HFFc6 (cell line): ENCODE data around the gene ZNF579. TPM values are rescaled to one million over a fixed set of nuclear protein-coding genes. Genes with fewer than 3 reads are reported as not detected.

Experiments
- DNase-seq: peaks from one replicate; pipeline ENCODE4 v3.0.0-alpha.2; 2018
- H3K27ac Mint-ChIP-seq: 2 replicates; pipeline ENCODE4 v1.8.0; 2020; ENCODE audit warnings: mild to moderate bottlenecking, mixed read lengths
- H3K27me3 Mint-ChIP-seq: 2 replicates; pipeline ENCODE4 v1.8.0; 2021; ENCODE audit warnings: mild to moderate bottlenecking, moderate library complexity, mixed read lengths; ENCODE audit not compliant: insufficient read depth
- H3K36me3 Mint-ChIP-seq: 2 replicates; pipeline ENCODE4 v1.8.0; 2021; ENCODE audit warnings: low read depth, mixed read lengths
- H3K4me1 Mint-ChIP-seq: 2 replicates; pipeline ENCODE4 v1.8.0; 2020; ENCODE audit warnings: low read depth, mixed read lengths
- H3K4me3 Mint-ChIP-seq: 2 replicates; pipeline ENCODE4 v1.8.0; 2020; ENCODE audit warnings: mild to moderate bottlenecking, moderate library complexity, mixed read lengths
- H3K9me3 Mint-ChIP-seq: 2 replicates; pipeline ENCODE4 v1.8.0; 2020; ENCODE audit warnings: mild to moderate bottlenecking, mixed read lengths
- CTCF ChIP-seq: fragments of 200-600 bp; sonication (generic); IDR thresholded peaks from 2 replicates; pipeline ENCODE4 v1.5.0; 2021; ENCODE audit warnings: antibody characterized with exemption, mild to moderate bottlenecking
- total RNA-seq, 6 experiments: library from RNA; stranded (reverse); fragmentation: NEBNext Ultra II Directional; extraction: Animal tissue kit (Norgen Biotek cat#: 25700); gene quantifications; 2 replicates in 1 of 6; 3 replicates in 5 of 6; pipeline ENCODE4 v1.2.3, GENCODE V29; 2021

ZNF579 gene
- total RNA-seq, 6 experiments from 2014 or later = 19.0 to 24.3 (median 22.0) TPM

GRCh38 chr19:55599842-55600661 is 19.4 kb upstream of the ZNF579 start, which contains the start of gene ZNF524:
ZNF524 (plus strand) TSS chr19:55600288; CDS start chr19:55602113, 1,825 bp downstream.
- Mint-ChIP-seq H3K36me3 (peaks cover 40% of the 10 kb centered on the region), H3K9me3 (no peaks in the 10 kb centered on the region), H3K27me3 (peaks cover 1% of the 10 kb centered on the region), H3K27ac (peak within 1 kb of the TSS; percentile 99), H3K4me1 (peaks cover 26% of the 10 kb centered on the region), H3K4me3 (peak within 1 kb of the TSS; percentile 98)
- peak; percentile 74 for DNase-seq
- no peak for TF ChIP-seq CTCF

- Mint-ChIP-seq H3K4me3 (peak within 1 kb of the TSS; percentile 98), H3K9me3 (no peaks in the 10 kb centered on the region), H3K4me1 (peaks cover 21% of the 10 kb centered on the region), H3K36me3 (peaks cover 45% of the 10 kb centered on the region), H3K27me3 (peaks cover 1% of the 10 kb centered on the region), H3K27ac (peak within 1 kb of the TSS; percentile 99)
- peak; percentile 96 for DNase-seq
- no peak for TF ChIP-seq CTCF
Measured at GRCh38 chr19:55599468-55599841, 18.8 kb upstream of the ZNF579 start, which contains the start of gene FIZ1. FIZ1 (minus strand) TSS chr19:55599517; CDS start chr19:55597865, 1,652 bp downstream.

GRCh38 chr19:55598719-55599467 is 18.2 kb upstream of the ZNF579 start:
- TF ChIP-seq CTCF = no peak
- peaks cover 46% of the 10 kb centered on the region for H3K36me3 Mint-ChIP-seq
- peak overlapping the region; percentile 99 for H3K27ac Mint-ChIP-seq
- H3K4me3 Mint-ChIP-seq = peak overlapping the region; percentile 98
- peaks cover 1% of the 10 kb centered on the region for H3K27me3 Mint-ChIP-seq
- H3K4me1 Mint-ChIP-seq = peaks cover 19% of the 10 kb centered on the region
- peak; percentile 92 for DNase-seq
- H3K9me3 Mint-ChIP-seq = no peaks in the 10 kb centered on the region

- no peak overlapping the region for H3K4me3 Mint-ChIP-seq
- H3K27me3 Mint-ChIP-seq = no peaks in the 10 kb centered on the region; the same call in none of the 2 replicates
- peaks cover 45% of the 10 kb centered on the region for H3K36me3 Mint-ChIP-seq
- H3K4me1 Mint-ChIP-seq = peaks cover 19% of the 10 kb centered on the region
- H3K9me3 Mint-ChIP-seq = no peaks in the 10 kb centered on the region
- no peak overlapping the region for H3K27ac Mint-ChIP-seq
- no peak for TF ChIP-seq CTCF
- DNase-seq = no peak
Measured at GRCh38 chr19:55598034-55598433, 17.4 kb upstream of the ZNF579 start.

- Mint-ChIP-seq H3K4me1 (peaks cover 19% of the 10 kb centered on the region), H3K36me3 (peaks cover 44% of the 10 kb centered on the region), H3K27me3 (no peaks in the 10 kb centered on the region; the same call in 1 of the 2 replicates), H3K4me3 (no peak overlapping the region), H3K9me3 (no peaks in the 10 kb centered on the region), H3K27ac (no peak overlapping the region)
- TF ChIP-seq CTCF = no peak
- no peak for DNase-seq
Measured at GRCh38 chr19:55597501-55597921, 16.9 kb upstream of the ZNF579 start.
